Measurements from ENCODE around the gene FOXP1. TPM values are rescaled to one million over a fixed set of nuclear protein-coding genes. Genes with fewer than 3 reads are reported as not detected.

FOXP1 gene
- polyA plus RNA-seq, 6 donors from 2014 or later, result 441 to 620 (median 523) TPM

- no peak overlapping the region for H3K4me3 Mint-ChIP-seq
- ATAC-seq (ENCODE audit: low read depth in 2 of 2), result no peak
- no peaks in the 10 kb centered on the region for H3K27me3 Mint-ChIP-seq
- no peaks in the 10 kb centered on the region for H3K9me3 Mint-ChIP-seq
- no peak for DNase-seq
- H3K27ac Mint-ChIP-seq, result peak overlapping the region; percentile 63 to 88 (median 72)
- H3K4me1 Mint-ChIP-seq, result peaks cover 43 to 81% (median 62%) of the 10 kb centered on the region in 3 donors
- peaks cover 0 to 11% of the 10 kb centered on the region in 2 donors for H3K36me3 Mint-ChIP-seq
Observed at GRCh38 chr3:71312461-71312860, 271.1 kb downstream of the FOXP1 start.

GRCh38 chr3:71311661-71312046, 271.9 kb downstream of the FOXP1 start:
- Mint-ChIP-seq H3K27me3 (no peaks in the 10 kb centered on the region), H3K9me3 (no peaks in the 10 kb centered on the region), H3K4me3 (peak overlapping the region in 1 of 8 donors; percentile 22), H3K27ac (peak overlapping the region in 5 of 6 donors; percentile 16 to 64 (median 34)), H3K4me1 (peaks cover 42 to 74% (median 66%) of the 10 kb centered on the region in 3 donors), H3K36me3 (peaks cover 0 to 11% of the 10 kb centered on the region in 2 donors)
- ATAC-seq (ENCODE audit: low read depth in 2 of 2), result no peak
- DNase-seq, result no peak

- Mint-ChIP-seq H3K27ac (peak overlapping the region; percentile 12 to 91 (median 74)), H3K36me3 (peaks cover 0 to 11% of the 10 kb centered on the region in 2 donors), H3K27me3 (no peaks in the 10 kb centered on the region), H3K4me1 (peaks cover 40 to 74% (median 68%) of the 10 kb centered on the region in 3 donors), H3K4me3 (peak overlapping the region in 5 of 8 donors; percentile 9 to 57 (median 44)), H3K9me3 (no peaks in the 10 kb centered on the region)
- no peak for ATAC-seq (ENCODE audit: low read depth in 2 of 2)
- DNase-seq, result no peak
Observed at GRCh38 chr3:71310980-71311660, 272.4 kb downstream of the FOXP1 start.

GRCh38 chr3:71310359-71310979, 273.1 kb downstream of the FOXP1 start:
- peaks cover 0 to 11% of the 10 kb centered on the region in 2 donors for H3K36me3 Mint-ChIP-seq
- ATAC-seq (ENCODE audit: low read depth in 2 of 2) (peak; percentile 45 to 58), DNase-seq (peak; percentile 9)
- H3K4me1 Mint-ChIP-seq, result peaks cover 38 to 74% (median 65%) of the 10 kb centered on the region in 3 donors
- peak overlapping the region in 7 of 8 donors; percentile 13 to 60 (median 51) for H3K4me3 Mint-ChIP-seq
- no peaks in the 10 kb centered on the region for H3K27me3 Mint-ChIP-seq
- H3K27ac Mint-ChIP-seq, result peak overlapping the region; percentile 12 to 91 (median 74)
- H3K9me3 Mint-ChIP-seq, result no peaks in the 10 kb centered on the region

GRCh38 chr3:71309886-71310285, 273.6 kb downstream of the FOXP1 start:
- Mint-ChIP-seq H3K4me3 (peak overlapping the region in 4 of 8 donors; percentile 13 to 60 (median 44)), H3K27me3 (no peaks in the 10 kb centered on the region), H3K9me3 (no peaks in the 10 kb centered on the region), H3K27ac (peak overlapping the region in 5 of 6 donors; percentile 41 to 84 (median 64)), H3K4me1 (peaks cover 42 to 70% (median 66%) of the 10 kb centered on the region in 3 donors), H3K36me3 (peaks cover 0 to 11% of the 10 kb centered on the region in 2 donors)
- DNase-seq (no peak), ATAC-seq (ENCODE audit: low read depth in 2 of 2) (no peak)

- H3K36me3 Mint-ChIP-seq, result peaks cover 0 to 11% of the 10 kb centered on the region in 2 donors
- no peaks in the 10 kb centered on the region for H3K27me3 Mint-ChIP-seq
- H3K27ac Mint-ChIP-seq, result peak overlapping the region in 5 of 6 donors; percentile 53 to 79 (median 64)
- H3K9me3 Mint-ChIP-seq, result no peaks in the 10 kb centered on the region
- H3K4me3 Mint-ChIP-seq, result peak overlapping the region in 3 of 8 donors; percentile 13 to 63 (median 60)
- DNase-seq (no peak), ATAC-seq (ENCODE audit: low read depth in 2 of 2) (no peak)
- H3K4me1 Mint-ChIP-seq, result peaks cover 43 to 72% (median 68%) of the 10 kb centered on the region in 3 donors
Observed at GRCh38 chr3:71309342-71309741, 274.2 kb downstream of the FOXP1 start.

GRCh38 chr3:71308836-71309235, 274.7 kb downstream of the FOXP1 start:
- ATAC-seq (ENCODE audit: low read depth in 2 of 2) (no peak), DNase-seq (no peak)
- no peaks in the 10 kb centered on the region for H3K9me3 Mint-ChIP-seq
- peak overlapping the region in 3 of 6 donors; percentile 2 to 64 (median 61) for H3K27ac Mint-ChIP-seq
- no peaks in the 10 kb centered on the region for H3K27me3 Mint-ChIP-seq
- peak overlapping the region in 2 of 8 donors; percentile 36 to 60 for H3K4me3 Mint-ChIP-seq
- H3K4me1 Mint-ChIP-seq, result peaks cover 48 to 77% (median 73%) of the 10 kb centered on the region in 3 donors
- H3K36me3 Mint-ChIP-seq, result peaks cover 0 to 11% of the 10 kb centered on the region in 2 donors

- H3K9me3 Mint-ChIP-seq, result no peaks in the 10 kb centered on the region
- H3K27me3 Mint-ChIP-seq, result no peaks in the 10 kb centered on the region
- peaks cover 0 to 11% of the 10 kb centered on the region in 2 donors for H3K36me3 Mint-ChIP-seq
- DNase-seq, result no peak
- ATAC-seq (ENCODE audit: low read depth in 2 of 2), result no peak
- peaks cover 53 to 81% (median 80%) of the 10 kb centered on the region in 3 donors for H3K4me1 Mint-ChIP-seq
- H3K27ac Mint-ChIP-seq, result peak overlapping the region in 5 of 6 donors; percentile 13 to 77 (median 64)
- peak overlapping the region in 2 of 8 donors; percentile 37 to 44 for H3K4me3 Mint-ChIP-seq
Observed at GRCh38 chr3:71307991-71308697, 275.4 kb downstream of the FOXP1 start.

GRCh38 chr3:71305231-71306206, 278.0 kb downstream of the FOXP1 start:
- peaks cover 0 to 2% of the 10 kb centered on the region in 2 donors for H3K36me3 Mint-ChIP-seq
- ATAC-seq (ENCODE audit: low read depth in 2 of 2) (peak; percentile 51 to 53), DNase-seq (peak; percentile 25)
- peaks cover 56 to 87% (median 85%) of the 10 kb centered on the region in 3 donors for H3K4me1 Mint-ChIP-seq
- H3K4me3 Mint-ChIP-seq, result peak overlapping the region; percentile 87 to 99 (median 95)
- peak overlapping the region; percentile 92 to 97 (median 95) for H3K27ac Mint-ChIP-seq
- H3K9me3 Mint-ChIP-seq, result no peaks in the 10 kb centered on the region
- H3K27me3 Mint-ChIP-seq, result no peaks in the 10 kb centered on the region

GRCh38 chr3:71304684-71305083, 278.8 kb downstream of the FOXP1 start:
- Mint-ChIP-seq H3K9me3 (no peaks in the 10 kb centered on the region), H3K4me3 (peak overlapping the region; percentile 87 to 99 (median 95)), H3K36me3 (peaks cover 0 to 6% of the 10 kb centered on the region in 2 donors), H3K4me1 (peaks cover 56 to 87% (median 85%) of the 10 kb centered on the region in 3 donors), H3K27me3 (no peaks in the 10 kb centered on the region), H3K27ac (peak overlapping the region; percentile 92 to 97 (median 95))
- DNase-seq (peak; percentile 15), ATAC-seq (ENCODE audit: low read depth in 2 of 2) (peak; percentile 44 to 46)

- H3K36me3 Mint-ChIP-seq, result peaks cover 0 to 9% of the 10 kb centered on the region in 2 donors
- H3K27ac Mint-ChIP-seq, result peak overlapping the region; percentile 92 to 97 (median 95)
- DNase-seq (no peak), ATAC-seq (ENCODE audit: low read depth in 2 of 2) (no peak)
- no peaks in the 10 kb centered on the region for H3K9me3 Mint-ChIP-seq
- H3K27me3 Mint-ChIP-seq, result no peaks in the 10 kb centered on the region
- peaks cover 53 to 85% (median 84%) of the 10 kb centered on the region in 3 donors for H3K4me1 Mint-ChIP-seq
- H3K4me3 Mint-ChIP-seq, result peak overlapping the region; percentile 87 to 99 (median 95)
Observed at GRCh38 chr3:71304247-71304646, 279.3 kb downstream of the FOXP1 start.

- Mint-ChIP-seq H3K4me1 (peaks cover 53 to 84% (median 83%) of the 10 kb centered on the region in 3 donors), H3K4me3 (peak overlapping the region; percentile 87 to 99 (median 95)), H3K27me3 (no peaks in the 10 kb centered on the region), H3K36me3 (peaks cover 0 to 11% of the 10 kb centered on the region in 2 donors), H3K27ac (peak overlapping the region; percentile 90 to 97 (median 94)), H3K9me3 (no peaks in the 10 kb centered on the region)
- ATAC-seq (ENCODE audit: low read depth in 2 of 2) (no peak), DNase-seq (no peak)
Observed at GRCh38 chr3:71303627-71304200, 279.8 kb downstream of the FOXP1 start.

Measured in naive B cell (primary cell).